DMS 273 treated with DMSO at 0.1 percent for 48 hours (cell line): ENCODE data around the gene PHLDA2.
"Not testable (repeated sequence)": the region's sequence is repeated elsewhere in the genome, so short reads cannot be mapped to it uniquely, and the experiment has no call there.

Source experiments
- DNase-seq: peaks from one replicate; lab custom pipeline; 2025; lab: John Stamatoyannopoulos, UW

Gene PHLDA2

DNA sequence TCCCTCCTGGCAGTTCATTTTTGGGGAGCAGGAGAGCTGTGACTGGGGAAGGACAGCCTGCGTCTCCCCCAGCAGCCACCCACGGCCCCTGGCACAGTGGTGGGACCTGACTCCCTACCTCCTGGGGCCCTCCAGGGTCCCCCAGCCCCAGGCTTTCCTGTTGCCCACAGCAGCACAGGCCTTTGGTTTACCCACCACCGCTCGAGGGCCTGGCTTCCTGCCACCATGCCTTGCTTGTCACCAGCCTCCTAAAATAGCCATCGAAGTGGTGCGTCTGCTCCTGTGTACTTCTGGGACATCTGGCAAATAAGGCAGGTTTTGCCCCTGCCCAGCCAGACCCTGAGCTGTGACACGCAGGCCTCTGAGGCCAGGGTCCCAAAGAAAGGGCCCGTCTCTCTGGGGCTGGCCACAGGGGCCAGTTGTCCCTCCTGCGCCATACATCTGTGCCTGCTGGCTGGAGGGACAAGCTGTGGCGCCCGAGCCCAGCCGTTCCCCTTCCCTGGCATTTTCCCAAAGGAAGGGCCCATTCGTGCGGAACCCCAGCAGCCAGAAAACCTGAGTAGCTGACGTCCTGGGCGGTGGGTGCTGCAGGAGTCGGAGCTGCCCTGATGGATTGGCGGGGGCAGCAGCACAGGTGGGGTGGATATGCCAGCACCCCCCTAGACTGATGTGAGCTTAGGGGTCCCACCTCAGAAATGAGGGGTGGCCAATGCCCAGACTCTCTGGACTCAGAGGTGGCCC, 14.6 kb downstream of the PHLDA2 start:
- DNase-seq = no peak

DNA sequence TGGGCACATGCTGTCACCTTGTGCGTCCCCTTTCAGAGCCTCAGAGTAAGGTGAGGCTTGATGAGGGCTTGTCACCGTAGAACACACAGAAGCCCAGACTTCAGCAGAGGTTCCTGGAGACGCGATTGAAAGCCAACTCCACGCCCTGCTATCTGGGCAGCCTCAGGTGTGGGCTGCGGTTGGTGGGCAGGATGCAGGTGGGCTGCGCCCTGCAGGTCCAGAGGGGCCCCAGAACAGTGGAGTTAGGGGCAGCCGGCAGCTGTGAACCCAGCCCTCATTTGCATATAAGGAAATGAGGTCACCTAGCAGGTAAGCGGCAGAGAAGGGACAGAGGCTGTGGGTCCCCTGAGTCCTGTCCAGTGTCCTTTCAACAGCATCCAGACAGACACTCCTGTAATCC, 15.4 kb downstream of the PHLDA2 start:
- no peak for DNase-seq

DNA sequence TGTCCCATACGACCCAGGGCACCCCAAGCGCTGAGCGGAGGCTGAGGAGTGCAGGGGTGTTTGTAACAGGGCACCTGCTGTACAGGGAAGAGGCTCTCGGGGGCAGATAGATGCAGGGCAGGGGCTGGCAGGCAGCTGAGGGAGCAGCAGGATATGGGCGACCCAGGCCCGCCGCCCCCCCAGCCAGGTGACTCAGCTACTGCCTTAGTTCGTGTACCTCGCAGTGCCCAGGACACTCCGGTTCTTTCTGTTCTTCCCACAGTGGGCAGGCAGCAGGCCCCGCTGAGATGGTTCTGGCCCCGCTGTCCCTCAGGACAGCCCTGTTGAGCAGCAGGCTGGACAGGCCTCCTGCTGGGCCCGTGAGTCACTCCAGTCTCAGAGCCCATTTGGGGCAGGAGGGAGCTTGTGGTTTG, 16.2 kb downstream of the PHLDA2 start:
- no peak for DNase-seq

DNA sequence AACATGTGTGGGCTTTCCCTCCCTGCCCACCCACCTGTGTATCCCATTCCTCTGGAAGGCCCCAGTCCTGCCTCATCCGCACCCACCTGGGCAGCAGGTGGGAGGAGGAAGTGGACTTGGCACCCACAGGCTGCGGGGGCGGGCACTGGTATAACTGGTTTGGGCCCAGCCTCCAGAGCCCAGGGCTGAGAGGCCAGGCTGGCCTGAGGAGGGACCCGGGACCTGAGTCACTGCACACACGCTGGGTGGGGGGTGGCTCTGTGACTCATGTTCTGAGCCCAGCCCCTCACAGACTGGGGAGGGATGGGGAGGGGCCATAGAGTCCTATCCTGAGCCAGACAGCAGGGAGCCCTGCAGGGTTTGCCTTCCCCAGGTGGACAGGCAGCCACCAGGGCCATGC, 16.7 kb downstream of the PHLDA2 start:
- no peak for DNase-seq

DNA sequence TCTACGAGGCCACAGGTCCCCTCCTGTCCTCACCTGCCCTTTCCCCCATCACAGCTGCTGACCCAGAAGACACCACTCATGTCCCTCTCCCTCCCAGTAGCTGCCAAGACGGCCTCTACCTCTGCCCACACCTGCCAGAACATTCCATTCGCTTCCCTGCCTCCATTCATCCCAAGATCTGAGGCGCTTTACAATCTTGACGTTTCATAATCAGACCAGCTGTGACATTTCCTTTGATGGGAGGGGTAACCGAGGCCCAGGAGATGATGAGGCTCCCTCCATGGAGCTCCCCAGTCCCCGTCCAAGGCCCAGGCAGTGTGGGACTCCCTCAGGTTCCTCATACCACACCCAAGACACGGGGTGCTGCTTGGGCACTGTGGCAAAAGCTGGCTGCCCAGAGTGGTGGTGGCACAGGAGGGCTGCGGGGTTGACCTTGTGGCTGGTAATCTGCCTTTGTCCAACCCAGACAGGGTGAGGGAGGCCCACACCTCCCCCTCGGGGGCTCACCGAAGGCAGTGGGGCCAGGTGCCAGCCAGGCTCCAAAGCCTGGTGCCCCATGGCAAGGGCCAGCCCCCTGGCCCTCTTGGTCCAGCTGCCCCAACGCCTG, 17.3 kb downstream of the PHLDA2 start:
- DNase-seq = no peak

DNA sequence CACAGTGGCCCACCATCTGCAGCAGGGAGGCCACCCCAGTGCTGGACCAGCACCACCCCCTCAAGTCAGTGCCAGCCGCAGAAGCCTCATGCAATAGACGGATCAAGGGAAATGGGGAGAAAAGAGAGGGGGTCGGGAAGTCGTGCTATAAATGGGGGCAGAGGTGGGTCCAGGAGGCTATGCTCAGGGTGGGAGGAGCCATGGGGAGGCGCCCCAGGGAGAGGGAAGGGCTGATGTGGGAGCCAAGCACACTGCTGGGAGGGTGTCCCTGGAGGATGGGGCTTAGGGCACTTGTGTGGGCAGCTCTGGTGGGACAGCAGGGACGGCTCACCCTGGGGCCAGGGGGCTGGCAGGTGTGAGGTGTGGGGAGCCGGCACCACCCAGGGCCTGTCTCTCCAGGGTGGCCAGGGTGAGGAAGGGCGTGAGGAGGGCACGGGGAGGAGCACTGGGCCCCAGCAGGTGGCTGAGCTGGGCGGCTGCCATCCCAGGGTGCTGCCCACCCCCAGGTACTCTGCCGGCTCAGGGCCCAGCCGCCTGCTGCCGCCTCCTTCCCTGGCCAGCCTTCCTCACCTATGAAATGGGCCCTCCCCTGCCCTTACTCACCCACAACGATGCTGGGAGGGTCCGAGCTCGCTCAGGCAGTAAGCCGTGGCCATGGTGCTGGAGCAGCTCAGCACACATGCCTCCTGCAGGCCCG, 18.0 kb downstream of the PHLDA2 start:
- DNase-seq = no peak

DNA sequence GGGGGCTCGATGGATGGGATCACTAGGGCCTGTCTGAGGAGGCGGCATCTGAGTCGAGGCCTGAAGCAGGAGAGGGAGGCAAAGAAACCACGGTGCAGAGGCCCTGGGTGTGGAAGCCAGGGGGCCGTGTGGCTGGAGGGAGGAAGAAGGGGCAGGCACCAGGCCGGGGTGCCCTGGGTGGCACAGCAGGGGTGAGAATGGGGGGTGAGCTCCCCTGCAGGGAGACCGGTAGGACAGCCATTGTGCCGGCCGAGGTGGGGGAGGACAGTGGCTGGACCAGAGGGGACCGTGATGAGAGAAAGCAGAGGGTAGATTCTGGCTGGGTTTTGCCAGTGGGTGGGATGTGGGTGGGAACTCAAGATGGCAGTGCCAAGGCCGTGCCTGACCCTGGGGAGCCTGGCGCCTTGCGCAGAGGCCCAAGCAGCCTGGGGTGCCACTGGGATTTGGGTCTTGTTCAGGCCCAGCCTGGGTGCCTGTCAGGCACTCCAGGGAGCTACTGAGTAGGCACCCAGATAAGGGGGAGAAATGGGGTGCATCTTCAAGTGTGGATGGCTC, 18.7 kb downstream of the PHLDA2 start:
- DNase-seq = no peak

DNA sequence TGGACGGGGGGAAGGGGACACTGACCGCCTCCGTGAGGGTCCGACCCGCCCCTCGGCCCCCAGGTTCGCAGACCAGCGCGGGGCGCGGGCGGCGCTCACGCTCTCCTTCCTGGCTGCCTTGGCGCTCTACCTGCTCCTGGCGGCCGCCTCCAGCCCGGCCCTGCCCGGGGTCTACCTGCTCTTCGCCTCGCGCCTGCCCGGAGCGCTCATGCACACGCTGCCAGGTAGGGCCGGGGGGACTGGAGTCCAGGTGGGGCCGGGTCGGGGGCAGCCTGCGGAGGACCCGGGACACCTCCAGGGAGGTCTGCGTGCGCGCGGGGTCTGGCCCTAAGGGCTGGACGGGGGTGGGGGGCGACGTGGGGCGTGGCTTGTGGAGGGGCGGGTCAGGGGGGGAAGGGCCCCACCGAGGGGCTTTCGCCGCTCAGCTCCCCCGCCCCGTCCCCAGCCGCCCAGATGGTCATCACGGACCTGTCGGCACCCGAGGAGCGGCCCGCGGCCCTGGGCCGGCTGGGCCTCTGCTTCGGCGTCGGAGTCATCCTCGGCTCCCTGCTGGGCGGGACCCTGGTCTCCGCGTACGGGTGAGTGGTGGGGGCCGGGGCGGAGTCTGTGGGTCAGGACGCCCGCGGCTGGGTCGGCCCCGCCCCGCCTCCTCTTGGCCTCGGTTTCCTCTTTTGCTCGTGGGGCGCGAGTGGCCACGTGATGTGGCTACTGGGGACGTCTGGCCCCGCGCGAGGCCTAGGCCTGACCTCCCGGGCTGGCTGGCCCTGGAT, 19.9 kb downstream of the PHLDA2 start:
- no peak for DNase-seq

DNA sequence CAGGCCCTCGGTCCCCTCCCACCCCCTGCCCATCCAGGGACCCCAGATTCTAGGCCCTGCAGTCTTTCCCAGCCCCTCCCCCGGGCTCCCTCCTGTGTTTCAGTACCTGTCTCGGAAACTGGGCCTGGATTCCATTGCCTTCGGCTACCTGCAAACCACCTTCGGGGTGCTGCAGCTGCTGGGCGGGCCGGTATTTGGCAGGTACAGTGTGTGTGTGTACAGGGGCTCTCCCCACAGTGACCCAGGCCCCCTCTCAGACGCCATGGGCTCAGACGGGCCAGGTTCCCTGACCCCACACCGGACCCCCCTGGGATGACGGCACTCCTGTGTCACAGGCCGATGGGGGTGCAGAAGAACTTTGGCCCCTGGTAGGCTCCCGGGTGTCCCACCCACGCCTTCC, 21.1 kb downstream of the PHLDA2 start:
- DNase-seq = no peak

DNA sequence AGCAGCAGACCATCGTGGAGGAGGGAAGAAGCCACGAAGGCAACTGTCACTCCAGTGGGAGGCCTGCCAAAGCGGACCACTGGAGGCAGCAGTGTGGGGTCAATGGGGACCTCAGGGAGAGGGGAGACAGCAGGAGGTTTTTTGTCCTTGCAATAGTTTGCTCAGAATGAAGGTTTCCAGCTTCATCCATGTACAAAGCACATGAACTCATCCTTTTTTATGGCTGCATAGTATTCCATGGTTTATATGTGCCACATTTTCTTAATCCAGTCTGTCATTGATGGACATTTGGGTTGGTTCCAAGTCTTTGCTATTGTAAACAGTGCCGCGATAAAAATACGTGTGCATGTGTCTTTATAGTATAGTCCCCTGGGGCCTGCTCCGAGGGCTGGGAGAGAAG, 23.9 kb downstream of the PHLDA2 start:
- DNase-seq = not testable (repeated sequence)

DNA sequence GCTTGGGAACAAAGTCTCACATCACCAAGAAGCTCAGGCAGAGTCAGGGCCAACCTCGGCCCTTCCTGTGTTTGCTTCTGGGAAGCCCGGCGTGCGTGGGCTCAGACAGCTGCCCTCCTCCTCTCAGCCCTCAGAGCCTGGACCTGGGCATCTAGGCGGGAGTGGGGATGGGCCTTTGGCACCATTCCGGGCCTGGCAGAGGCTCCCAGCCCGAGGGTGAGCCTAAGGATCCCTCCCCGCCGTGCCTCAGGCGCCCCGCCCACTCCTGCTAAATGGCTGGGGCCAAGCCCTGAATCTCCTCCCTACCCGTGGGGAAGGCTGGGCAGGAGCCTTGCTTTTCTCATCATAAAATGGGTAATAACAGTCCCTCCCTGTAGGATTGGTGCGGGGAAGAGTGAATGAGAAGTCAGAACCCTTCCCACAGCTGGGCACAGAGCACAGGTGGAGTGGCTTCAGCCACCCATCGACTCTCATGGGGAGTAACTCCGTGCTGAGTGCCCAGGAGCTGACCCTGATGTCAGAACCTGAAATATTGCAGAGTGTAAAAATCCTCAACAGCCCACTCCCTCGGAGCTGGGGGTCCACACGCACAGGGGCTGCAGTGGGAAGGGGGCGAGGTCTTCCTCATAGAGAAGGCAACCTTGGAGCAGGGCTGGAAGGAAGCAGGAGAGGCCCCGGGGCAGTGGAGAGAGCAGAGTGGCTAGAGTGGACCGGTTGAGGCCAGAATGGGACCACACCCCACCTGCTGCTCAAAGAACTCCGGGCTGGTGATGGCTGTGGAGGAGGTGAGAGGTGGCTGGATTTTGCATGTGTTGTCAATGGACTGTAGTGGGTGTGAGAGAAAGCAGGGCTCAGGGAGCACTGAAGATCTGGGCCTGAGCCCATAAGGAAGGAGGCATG, 24.8 kb downstream of the PHLDA2 start:
- no peak for DNase-seq

DNA sequence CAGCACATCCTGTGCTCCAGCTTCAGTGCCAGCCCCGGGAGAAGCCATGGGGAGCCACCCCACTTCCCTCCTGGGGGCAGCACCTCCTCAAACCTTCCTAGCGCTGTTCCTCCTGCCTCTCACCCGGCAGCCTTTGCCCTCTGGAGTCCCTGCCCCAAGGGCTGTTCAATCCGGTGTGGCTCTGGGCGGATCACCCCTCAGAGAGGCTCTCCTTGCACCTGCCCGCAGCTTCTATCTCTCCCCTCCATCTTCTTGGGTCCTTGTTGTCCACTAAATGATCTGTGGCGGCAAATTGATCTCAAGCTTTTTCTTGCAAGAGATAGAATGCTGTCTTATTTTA, 25.6 kb downstream of the PHLDA2 start:
- no peak for DNase-seq

DNA sequence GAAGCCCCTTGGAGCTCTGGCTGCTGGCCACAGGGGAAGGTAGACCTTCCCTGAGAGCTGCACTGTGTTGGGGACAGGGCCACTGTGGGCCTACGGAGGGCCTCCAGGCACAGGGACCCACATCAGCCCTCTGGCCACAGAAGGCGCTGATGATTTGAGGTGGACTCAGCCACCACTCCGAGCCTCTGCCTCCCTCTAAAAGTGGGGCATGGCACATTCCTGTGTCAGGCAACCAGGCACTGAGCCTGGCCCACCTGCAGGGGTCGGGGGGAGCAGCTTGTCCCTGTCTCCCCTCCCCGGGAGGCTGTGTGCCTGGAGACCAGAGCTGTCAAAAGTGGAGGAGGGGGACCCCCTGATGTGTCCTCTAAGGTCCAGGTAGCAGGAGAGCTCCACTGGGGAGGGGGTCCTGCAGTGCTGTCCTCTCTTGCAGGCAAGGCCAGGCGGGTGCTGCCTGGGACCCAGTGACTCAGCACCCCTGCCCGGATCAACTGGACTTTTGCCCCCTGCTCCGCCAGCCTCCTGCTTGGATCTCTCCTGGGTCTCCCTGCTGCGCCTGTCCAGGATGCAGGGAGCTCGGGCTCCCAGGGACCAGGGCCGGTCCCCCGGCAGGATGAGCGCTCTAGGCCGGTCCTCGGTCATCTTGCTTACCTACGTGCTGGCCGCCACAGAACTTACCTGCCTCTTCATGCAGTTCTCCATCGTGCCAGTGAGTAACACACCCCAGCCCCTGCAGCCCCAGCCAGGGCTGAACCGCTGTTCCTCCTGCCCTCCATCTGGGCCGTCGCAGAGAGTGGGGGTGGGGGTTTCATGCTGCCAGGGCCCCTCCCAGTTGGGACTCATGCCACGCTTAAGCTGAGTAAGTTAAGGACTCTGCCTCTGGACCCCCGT, 26.2 kb downstream of the PHLDA2 start:
- DNase-seq = no peak

DNA sequence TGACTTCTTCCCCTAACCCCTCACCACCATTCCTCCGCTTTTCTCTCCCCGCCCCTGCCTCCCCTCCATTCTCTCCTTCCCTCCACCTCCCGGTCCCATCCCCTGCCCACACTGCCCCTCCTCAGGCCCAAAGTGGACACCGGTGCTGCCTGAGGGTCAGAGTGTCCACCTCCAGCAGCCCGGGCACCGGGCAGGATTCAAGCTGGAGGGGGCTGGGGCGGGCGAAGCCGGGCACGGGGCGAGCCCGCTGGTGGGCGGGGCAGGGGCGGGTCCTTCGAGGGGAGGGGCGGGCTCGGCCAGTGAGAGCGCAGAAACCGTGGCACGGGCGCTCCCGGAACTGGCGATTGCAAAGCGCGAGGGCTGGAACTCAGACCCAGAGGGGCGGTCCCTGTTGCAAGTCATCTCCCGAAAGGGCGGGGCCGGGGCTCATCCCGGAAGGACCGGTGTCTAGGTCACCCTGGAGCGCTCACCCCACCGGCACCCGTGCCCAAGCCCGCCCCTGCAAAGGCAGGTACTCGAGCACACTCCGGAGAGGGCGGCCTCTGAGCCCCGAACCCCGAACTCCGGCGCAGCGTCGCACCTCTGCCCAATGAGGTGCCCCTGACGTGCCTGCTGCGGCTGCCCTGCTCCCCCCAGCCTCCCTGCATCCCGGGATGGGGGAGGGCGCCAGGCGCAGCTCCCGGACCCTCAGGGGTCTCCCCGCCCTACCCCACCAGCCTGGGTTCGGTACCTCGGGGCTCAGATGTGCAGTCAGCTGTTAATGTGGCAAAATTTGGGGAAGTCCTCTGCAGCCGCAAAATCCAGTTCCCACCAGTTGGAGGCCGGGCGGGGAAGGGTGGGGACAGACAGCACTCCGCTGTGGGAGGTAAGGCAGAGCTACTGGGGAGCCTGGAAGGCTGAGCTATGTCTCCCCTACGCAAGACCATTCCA, 27.1 kb downstream of the PHLDA2 start:
- peak; percentile 21 for DNase-seq

DNA sequence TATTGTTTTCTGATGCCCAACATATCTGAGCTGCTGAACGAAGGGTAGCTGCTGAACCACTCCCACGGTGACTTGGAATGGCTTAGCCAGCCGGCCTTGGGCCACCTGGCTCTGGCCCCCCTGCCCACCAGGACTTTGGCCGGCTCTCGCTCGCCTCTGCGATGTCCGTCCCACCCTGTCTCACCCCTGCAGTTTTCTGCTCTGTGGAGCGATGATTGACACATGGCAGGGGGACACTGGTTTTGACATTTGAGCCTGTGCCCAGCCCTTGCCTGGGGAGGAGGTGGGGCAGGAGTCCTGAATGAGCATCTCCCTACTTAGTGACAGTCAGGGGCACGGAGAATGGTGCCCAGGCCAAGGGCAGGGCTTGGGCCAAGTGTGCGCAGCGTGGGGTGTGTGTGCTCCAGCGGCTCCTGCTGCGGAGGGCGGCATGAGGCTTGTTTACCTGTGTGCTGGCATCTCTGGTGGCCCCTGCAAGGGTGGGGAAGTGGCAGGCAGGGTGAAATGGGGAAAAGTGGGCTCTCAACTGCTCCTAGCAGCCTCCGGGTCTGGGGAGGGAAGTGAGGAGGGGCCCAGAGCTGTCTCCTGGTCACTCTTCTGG, 27.9 kb downstream of the PHLDA2 start:
- no peak for DNase-seq

DNA sequence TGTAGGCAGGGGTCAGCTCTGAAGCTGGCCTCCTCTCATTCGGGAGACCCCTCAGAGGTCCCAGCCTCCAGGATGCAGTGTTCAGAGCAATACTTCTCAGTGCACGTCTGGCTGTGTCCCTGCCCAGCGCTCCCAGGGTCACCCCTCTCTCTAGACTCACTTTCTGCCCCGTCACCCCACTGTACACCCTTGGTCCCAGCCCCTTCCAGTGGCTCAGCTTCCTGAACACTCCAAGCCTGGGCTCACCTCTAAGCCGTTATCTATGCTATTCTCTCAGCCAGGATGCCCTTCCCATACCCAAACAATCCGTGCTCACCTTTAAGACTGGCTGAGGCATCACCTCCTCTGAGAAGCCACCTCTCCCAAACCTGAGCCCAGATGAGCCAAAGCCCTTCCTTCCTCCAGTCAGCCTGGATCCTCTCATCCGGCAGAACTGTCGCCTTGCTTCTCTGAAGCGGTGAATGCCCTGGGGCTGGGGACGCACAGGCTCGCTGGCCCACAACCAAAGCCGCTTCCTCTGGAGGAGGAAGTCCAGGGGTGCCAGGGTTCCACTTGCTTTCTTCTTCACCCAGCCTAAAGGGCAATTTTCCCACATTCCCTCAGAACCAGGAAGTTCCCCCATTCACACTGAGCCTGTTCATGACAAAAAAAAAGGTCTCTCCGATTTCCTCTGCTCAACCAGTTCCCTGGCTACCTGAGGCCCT, 30.0 kb downstream of the PHLDA2 start:
- no peak for DNase-seq

DNA sequence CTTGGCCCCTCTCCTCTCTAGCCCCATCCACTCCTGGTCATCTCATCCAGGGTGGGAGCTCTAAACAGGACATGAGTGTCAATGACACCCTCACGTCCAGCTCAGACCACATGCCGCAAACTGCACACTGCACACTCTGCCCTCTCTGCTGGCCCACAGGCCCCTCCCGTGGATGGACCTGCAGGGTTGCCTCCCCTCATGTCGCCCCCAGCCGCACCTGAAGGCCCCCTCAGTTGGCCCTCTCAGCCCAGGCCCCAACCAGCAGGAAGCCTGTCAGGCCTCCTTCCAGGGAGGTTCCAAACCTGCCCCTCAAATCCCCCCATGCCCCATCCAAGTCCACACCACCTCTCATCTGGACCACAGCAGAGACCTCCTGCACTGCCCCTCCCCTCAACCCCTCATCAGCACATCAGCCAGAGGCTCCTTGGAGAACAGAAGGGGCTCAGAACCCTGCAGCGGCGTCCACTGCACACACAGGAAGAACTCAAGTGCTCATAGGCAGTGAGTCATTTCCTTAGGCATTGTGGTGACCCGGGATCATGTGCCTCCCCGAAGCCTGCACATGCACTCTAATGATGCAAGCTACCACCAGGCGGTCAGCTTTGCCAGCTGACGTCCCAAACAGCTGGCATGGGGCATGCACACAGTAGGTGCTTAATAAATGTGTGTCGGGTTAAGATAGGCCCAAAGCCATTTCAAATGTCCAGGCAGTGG, 30.7 kb downstream of the PHLDA2 start:
- no peak for DNase-seq

DNA sequence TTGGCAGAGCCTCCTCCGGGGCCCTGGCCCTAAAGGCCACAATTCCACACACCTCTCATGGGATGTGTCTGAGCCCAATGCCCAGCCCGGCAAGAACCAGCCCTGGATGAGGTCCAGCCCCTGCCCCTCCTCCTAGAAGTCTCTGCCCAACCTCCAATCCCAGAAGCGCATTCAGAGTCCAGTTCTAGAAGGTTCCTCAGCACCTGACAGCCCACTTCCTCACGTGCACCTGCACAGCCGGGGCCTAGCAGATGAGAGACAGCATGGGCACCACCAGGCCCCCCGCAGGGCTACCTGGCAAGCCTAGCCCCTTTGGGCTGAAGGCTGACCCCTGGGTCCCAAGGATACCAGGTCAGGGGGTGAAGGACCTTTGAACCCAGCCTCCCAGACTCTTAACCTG, 32.2 kb downstream of the PHLDA2 start:
- no peak for DNase-seq
